NCI-H2196 treated with DMSO at 0.1 percent for 48 hours (cell line): ENCODE results near the gene DNAH3.
"Not testable (repeated sequence)": the region's sequence is repeated elsewhere in the genome, so short reads cannot be mapped to it uniquely, and the experiment has no call there.

Source experiments
- DNase-seq: peaks from one replicate; lab custom pipeline; 2025; ENCODE audit not compliant: unreplicated experiment; lab: John Stamatoyannopoulos, UW

DNAH3 gene

DNA sequence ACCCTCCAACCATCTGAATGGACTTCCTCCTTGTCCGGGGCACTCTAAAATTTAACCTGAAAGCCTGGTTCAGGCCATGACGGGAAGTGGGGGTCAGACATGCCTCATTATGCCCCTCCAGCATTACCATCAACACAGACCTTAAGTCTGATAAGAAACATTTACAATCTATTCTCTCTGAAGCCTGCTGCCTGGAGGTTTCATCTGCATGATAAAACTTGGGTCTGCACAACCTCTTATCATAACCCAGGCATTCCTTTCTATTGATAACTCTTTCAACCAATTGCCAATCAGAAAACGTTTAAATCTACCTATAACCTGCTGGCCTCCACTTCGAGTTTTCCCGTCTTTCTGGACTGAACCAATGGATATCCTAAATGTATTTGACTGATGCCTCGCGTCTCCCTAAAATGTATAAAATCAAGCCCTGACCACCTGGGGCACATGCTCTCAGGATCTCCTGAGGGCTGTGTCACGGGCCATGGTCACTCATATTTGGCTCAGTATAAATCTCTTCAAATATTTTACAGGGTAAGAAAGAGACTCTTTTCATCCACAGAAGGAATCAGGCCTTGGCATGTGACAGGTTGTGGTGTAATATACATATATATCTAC is 204.5 kb downstream of the DNAH3 start:
- DNase-seq = no peak

DNA sequence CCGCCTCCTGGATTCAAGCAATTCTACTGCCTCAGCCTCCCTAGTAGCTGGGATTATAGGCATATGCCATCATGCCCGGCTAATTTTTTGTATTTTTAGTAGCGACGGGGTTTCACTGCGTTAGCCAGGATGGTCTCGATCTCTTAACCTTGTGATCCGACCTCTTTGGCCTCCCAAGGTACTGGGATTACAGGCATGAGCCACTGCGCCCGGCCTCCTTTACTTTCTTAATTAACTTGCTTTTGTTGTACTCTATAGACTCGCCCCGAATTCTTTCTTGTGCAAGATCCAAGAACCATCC is 205.1 kb downstream of the DNAH3 start:
- not testable (repeated sequence) for DNase-seq

DNA sequence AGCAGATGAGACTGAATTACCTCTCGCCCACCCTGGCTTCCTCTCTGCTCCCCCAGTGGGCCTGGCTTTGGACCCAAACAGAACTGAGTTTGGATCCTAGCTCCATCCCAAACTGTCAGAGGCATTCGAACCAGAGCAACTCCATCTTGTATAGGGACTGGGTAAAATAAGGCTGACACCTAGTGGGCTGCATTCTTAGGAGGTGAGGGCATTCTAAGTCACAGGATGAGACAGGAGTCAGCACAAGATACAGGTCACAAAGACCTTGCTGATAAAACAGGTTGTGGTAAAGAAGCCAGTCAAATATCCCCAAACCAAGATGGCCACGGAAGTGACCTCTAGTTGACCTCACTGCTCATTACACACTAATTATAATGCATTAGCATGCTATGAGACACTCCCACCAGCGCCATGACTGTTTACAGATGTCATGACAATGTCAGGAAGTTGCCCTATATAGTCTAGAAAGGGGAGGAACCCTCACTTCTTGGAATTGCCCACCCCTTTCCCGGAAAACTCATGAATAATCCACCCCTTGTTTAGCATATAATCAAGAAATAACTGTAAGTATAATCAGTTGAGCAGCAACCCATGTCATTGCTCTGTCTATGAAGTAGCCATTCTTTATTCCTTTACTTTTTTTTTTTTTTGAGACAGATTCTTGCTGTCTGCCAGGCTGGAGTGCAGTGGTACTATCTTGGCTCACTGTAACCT is 205.6 kb downstream of the DNAH3 start:
- no peak for DNase-seq

DNA sequence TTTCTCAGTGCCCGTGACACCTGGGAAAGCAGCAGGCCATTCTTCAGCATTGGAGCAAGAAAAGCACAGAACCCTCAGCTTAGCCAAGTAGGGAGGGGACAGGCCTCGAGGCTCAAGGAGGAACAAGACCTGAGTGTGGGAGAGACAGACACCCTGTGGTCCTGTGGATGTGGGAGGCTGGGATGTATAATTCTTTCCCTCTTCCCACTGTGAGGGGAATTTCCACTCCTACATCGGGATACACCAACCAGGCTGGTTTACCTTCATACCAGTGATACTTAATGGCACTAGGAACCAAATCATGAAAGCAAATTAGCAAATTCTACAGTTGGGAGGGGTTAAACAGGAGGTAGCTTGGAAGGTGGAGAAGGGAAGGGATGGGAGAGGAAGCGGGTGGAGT is 208.4 kb downstream of the DNAH3 start:
- DNase-seq = no peak

DNA sequence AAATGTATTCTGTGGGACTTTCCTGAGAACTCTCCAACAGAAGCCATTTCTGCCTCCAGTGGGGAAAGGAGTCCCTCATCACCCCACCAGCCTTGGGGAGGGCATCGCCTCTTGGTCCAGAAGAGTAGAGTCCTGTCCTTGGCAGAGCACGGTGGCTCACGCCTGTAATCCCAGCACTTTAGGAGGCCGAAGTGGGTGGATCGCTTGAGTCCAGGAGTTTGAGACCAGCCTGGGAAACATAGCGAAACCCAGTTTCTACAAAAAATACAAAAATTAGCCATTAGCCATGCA is 209.1 kb downstream of the DNAH3 start:
- DNase-seq = no peak

DNA sequence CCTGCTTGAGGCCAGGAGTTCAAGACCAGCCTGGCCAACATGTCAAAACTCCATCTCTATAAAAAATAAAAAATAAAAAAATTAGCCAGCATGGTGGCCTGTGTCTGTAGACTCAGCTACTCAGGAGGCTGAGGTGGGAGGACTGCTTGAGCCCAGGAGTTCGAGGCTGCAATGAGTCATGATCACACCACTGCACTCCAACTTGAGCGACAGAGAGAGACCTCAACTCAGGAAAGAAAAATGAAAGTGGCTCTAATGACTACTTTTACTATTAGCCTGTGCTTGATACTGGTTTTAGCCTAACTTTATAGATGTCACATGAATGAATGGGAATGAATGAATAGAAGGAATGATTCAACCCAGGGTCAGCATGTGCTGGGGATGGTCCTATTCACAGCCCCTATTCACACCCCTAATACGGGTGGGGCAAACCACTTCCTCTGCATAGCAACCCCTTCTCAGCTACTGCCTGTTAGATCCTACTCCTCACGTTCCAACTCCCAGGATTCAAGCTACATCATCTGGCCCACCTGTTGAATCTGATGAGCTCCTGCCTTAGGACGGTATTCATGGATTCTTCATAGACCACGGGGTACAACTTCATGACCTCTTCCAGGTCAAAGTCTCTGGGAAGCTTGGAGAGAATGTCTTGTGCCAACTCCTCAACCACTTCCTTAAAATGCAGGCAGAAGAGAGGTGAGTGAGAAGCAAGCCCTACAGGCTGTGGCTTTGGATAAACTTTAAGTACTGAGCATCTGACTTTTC is 209.6 kb downstream of the DNAH3 start:
- no peak for DNase-seq

DNA sequence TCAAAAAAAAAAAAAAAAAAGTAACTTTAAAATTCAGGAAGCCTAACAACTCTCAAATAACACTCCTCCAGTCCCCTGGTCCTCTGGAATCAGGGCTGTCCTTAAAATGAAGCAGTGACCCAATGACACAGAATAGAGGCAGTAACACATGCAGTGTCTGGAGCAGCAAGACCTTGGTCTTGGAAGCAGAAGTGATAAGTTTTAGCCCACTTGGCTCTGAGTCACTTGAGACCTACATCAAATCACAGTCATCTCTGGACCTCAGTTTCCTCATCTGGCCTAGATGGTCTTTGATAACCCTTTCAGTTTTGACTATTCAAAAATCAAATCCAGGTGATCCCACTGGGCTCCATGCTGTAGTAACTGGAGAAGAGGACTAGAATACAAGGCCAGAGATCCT is 211.0 kb downstream of the DNAH3 start:
- DNase-seq = no peak

DNA sequence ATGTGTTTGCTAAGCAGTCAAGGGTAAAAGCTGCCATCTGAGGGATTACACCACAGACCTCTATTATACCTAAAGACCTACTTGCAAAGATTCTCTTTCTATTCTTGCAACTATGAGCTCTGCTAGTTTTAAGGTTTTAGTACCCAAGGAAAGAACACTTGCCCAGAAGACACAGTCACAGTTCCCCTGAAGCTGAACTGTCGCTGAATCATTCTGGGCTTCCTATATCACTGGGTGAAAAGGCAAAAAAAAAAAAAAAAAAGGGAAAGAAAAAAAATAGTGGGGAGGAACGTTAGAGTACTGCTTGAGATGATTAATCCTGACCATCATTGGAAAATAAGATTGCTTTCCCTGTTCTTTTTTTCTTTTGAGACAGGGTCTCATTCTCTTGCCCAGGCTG is 212.2 kb downstream of the DNAH3 start:
- no peak for DNase-seq

DNA sequence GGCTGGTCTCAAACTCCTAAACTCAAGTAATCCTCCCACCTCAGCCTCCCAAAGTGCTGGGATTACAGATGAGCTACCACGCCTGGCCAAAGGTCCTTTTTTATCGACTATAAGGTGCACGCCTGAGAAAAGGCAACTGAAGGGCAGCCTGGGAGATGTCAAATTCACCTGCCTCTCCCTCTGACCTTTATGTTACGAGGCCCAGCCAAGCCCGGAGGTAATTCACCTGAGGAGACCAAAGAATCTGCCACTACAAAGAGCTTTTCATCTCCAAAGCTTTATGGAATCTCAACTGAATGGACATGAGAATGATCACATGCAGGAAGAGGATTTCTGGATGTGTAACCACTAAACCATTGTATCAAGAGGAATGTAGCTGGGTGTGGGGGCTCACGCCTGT is 212.9 kb downstream of the DNAH3 start:
- DNase-seq = no peak

DNA sequence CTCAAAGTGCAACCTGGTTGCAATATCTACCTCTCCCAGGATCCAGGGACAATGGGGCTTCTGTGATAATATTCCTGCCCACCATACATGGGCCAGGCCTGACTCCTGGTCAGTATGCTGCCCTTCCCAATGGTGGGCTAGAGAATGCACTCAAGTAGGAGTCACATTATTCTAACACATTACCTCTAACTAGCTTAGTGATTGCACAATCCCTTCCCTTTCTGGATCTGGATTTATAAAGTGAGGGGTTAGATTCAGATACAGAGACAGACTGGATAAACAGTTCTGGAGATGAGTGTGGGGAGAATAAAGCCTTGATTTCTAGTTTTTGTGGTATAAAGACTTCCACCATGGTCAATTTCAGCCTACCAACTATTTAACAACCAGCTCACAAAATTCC is 217.1 kb downstream of the DNAH3 start:
- DNase-seq = no peak

DNA sequence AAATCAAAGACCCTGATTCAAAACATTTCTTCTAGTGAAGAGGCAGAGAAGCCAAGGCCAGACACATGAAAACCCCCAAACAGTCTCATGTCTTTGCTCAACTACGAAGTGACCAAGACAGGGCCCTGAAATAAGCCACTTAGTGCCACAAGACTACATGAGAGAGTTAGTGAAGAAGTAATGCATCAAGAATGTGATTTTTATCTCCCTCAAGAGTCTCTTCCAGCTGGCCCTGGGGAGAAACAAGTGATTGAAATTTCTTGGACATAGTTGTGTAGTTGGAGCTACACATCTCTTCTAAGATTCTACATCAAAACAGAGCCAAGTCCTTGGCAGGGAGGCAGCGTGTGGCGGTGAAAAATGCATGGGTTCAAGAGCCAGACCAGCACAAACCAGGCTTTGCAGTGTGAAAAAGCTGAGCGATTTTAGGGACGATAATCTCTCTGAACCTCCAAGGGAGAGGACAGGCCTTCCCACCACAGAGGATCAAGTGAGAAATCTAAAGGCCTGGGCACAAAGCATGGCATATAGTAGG is 219.5 kb downstream of the DNAH3 start:
- no peak for DNase-seq

DNA sequence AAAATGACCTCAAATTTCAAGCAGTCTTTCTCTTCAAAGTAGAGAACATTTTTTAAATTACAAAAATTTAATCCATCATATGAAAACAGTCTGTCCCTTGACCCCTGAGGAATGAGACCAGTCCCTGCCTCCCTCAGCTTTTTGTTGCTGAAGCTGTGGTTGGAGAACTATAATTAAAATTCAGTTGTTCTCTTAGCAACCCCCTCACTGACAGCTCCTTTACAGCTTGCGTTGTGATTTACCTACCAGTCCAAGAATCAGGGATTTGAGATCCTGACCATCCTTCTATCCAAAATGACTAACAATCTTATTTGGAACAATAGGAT is 220.3 kb downstream of the DNAH3 start:
- no peak for DNase-seq

DNA sequence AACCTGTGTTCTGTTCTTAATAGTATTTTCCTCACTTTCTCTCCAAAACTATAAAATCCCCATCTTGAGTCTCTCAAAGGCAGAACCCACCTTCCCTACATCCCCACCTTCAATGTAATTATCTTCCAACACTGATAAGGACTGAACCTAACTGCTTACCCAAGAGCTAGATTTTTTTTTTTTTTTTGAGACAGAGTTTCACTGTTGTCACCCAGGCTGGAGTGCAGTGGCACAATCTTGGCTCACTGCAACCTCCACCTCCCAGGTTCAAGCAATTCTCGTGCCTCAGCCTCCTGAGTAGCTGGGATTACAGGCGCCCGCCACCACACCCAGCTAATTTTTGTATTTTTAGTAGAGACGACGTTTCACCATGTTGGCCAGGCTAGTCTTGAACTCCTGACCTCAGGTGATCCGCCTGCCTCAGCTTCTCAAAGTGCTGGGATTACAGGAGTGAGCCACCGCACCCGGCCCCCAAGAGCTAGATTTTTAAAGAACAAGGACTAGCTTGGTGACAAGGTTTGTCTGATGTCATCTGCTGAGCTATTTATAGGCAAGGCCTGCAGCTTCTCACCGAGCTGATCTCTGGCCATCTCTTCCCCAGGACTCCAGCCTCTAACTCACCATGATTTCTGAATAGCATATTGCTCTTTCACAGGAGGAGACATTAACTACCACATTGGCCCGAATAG is 220.8 kb downstream of the DNAH3 start:
- DNase-seq = not testable (repeated sequence)

DNA sequence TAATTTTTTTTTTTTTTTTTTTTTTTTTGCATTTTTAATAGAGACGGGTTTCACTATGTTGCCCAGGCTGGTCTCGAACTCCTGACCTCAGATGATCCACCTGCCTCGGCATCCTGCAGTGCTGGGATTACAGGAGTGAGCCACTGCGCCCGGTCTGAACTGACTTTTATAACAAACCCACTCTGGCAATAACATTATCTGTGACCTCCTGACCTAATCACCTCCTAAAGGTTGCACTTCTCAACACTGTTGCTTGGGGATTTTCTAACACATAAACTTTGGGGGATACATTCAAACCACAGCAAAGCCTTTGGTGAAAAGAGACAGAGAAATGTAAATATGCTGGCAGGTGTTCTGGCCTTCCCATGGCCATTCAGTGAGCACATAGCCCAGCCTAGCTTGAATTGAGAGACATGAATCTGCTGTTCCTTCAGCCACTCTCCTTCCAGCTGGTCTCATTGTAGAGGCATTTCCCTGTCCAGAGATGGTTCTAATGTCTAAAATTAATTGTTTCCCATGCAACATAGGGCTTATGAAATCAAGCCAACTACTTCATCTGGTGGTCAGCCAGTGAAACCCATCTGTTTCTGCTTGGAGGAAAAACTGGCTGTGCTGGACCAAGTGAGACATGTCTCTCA is 221.8 kb downstream of the DNAH3 start:
- DNase-seq = no peak

DNA sequence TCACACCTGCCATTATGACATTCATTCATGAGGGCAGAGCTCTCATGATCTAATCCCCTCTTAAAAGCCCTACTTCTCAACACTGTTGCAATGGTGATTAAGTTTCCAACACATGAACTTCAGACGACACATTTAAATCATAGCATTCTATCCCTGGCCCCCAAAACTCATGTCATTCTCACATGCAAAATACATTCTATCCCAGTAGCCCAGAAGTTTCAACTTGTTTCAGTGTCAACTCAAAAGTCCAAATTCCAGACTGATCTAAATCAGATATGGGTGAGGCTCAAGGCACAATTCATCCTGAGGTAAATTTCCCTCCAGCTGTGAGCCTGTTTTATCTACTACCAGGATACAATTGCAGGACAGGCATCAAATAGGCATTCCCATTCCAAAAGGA is 224.9 kb downstream of the DNAH3 start:
- no peak for DNase-seq

DNA sequence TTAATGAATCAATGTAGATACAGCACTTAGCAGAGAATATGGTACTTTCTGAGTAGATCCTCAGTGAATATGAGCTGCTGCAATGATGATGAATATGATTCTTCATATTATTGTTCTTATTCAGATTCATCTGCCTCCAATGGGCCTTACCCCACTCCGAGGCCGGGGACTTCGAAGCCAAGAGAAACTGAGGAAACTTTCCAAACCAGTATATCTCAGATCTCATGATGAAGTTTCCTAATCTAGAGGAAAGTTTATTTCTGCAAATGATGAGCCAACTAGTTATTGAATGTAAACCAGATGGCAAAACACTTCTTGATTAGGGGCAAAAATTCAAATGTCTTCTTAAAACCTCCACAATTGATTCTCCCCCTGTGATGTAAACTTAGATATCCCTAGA is 226.8 kb downstream of the DNAH3 start:
- no peak for DNase-seq

DNA sequence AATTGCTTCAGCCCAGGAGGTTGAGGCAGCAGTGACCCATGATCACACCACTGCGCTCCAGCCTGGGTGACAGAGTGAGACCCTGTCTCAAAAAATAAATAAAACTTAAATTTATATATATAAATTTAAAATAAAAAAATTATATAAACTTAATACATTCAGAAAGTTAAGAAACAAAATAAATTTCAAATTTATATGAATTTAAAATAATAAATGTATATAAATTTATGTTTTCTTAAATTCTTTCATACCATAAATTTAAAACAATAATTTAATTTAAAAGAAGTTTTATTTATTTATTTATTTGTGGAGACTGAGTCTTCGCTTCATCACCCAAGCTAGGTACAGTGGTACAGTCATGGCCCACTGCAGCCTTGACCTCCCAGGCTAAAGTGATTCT is 229.8 kb downstream of the DNAH3 start:
- DNase-seq = no peak

DNA sequence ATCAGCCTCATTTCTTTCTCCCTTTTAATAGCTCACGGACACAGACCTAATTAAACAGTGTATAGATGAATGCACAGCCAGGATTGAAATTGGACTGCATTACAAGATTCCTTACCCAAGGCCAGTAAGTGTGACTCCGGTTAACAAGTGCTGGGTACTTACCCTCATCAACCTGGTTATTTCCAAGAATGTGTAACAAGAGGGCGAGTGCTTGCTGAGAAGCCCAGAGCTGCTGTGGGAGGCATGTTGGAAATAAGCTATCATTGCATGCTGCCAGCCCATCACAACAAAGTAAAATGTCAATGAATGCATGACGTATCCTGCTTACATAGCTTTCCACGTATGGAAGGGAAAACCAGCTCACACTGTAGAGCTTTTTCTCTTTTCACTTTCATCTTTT is 230.6 kb downstream of the DNAH3 start:
- no peak for DNase-seq

DNA sequence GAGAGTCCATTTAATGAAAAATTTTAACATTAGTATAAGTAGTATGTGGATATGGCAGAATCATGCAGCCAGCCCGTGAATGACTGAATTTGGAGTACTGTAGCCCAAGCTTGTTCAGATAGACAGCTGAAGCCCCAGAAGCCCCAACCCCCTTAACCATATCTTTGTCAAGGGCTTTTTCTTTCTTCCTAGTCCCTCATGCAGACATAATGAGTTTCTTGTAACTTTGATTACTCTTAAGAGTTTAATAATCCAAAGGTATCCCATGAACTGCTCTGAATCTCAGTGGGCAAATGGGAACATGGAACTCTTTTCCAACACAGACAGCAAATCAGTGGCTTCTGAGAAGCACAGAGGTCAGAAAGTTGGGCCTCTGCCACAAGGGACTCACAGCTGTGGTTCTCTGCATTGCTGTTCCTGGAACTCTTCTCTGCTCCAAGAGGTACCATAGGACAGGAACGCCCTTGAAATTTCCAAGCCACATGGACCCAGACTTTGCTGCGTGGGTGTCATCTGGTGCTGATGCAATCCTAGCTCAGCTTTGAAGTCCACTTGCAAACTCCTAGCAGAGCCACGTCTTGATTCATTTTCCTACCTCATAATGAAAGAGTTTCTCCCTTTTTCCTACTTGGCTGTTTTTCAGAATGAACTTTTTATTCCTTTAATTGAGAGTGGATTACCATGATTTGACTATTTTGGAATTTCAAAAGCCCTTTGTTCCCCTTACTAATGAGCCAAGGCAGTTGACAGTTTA is 232.0 kb downstream of the DNAH3 start:
- DNase-seq = no peak

DNA sequence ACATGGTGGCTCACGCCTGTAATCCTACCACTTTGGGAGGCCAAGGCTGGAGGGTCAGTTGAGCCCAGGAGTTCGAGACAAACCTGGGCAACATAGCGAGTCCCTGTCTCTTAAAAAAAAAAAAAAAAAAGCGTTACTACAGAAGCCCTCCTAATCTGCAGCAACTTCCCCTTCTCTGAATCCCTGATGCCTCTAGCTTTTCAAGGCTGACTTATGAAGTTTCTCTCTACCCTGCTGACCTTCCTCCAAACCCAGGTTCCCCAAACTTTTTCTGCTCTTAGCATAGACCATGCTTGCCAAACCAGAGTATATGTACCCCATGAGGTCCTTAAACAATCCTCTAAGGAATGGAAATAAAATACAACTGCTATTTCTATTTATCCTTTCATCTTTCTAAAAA is 233.7 kb downstream of the DNAH3 start:
- DNase-seq = no peak

DNA sequence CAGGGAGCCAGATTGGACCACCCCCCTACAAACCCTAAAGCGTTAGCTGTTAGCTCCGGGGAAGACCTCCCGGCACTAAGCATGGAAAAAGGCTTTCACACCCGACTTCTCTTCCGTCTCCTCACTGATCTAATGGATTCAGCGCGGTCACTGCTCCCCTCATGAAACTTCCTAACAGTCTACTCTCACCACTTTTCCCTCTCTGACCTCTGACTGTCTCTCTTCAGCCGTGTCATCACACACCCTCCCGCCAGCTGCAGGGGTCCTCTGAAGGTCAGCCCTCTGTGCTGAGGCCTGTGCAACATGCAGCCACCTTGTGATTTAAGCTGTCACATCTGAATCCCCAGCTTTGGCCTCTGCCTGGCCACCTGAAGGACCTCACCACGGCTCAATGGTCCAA is 234.4 kb downstream of the DNAH3 start:
- no peak for DNase-seq
